Sigmoid colon (tissue), 7 donors: ENCODE results near the gene PRRG1. TPM values are rescaled to one million over a fixed set of nuclear protein-coding genes. Genes with fewer than 3 reads are reported as not detected.
"Not testable (repeated sequence)": the region's sequence is repeated elsewhere in the genome, so short reads cannot be mapped to it uniquely, and the experiment has no call there.

Experiments used
- DNase-seq: peaks from one replicate; pipeline ENCODE4 v3.0.0-alpha.2; 2019
- H3K27ac ChIP-seq, 4 donors: fragments of 200-600 bp; sonication (generic); one replicate each; pipeline ENCODE4 v1.5.1; 2016 to 2019; ENCODE audit warnings: mild to moderate bottlenecking in 1 of 4
- H3K27me3 ChIP-seq, 3 donors: fragments of 200-600 bp; sonication (generic); one replicate each; pipeline ENCODE4 v1.5.1; 2019; ENCODE audit warnings: mild to moderate bottlenecking in 1 of 3
- H3K36me3 ChIP-seq, 4 donors: fragments of 200-600 bp; sonication (generic); one replicate each; pipeline ENCODE4 v1.5.1; 2016 to 2019
- H3K4me1 ChIP-seq, 4 donors: fragments of 200-600 bp; sonication (generic); one replicate each; pipeline ENCODE4 v1.5.1; 2017 to 2019
- H3K4me3 ChIP-seq, 4 donors: fragments of 200-600 bp; sonication (generic); one replicate each; pipeline ENCODE4 v1.5.1; 2017 to 2019; ENCODE audit warnings: mild to moderate bottlenecking in 2 of 4, moderate library complexity in 1 of 4
- H3K9me3 ChIP-seq, 4 donors: fragments of 200-600 bp in 3 of 4; sonication (generic) in 3 of 4; one replicate each; pipeline versions ENCODE4 v1.5.1 to v1.6.1; 2013 to 2019
- CTCF ChIP-seq, 4 experiments: fragments of 450-650 bp in 3 of 4; fragments of 200-600 bp in 1 of 4; IDR thresholded peaks; one replicate each; pipeline ENCODE4 v1.5.1; 2016 to 2019; ENCODE audit warnings: antibody characterized with exemption in 4 of 4, mild to moderate bottlenecking in 3 of 4, moderate library complexity in 2 of 4
- EP300 ChIP-seq, 4 donors: sonication (generic); formaldehyde crosslinking; IDR thresholded peaks; one replicate each; pipeline ENCODE4 v1.6.1; 2017; ENCODE audit warnings: antibody characterized with exemption in 4 of 4
- POLR2A ChIP-seq, 2 donors: fragments of 450-650 bp; IDR thresholded peaks; one replicate each; pipeline ENCODE4 v1.6.1; 2016; ENCODE audit warnings: antibody characterized with exemption in 2 of 2, mild to moderate bottlenecking in 2 of 2, moderate library complexity in 2 of 2
- POLR2AphosphoS5 ChIP-seq, 4 donors: sonication (generic); formaldehyde crosslinking; IDR thresholded peaks; one replicate each; pipeline ENCODE4 v1.6.1; 2017; ENCODE audit warnings: antibody characterized with exemption in 4 of 4
- WGBS, 2 donors: extraction: QIAGEN DNeasy Blood & Tissue Kit; methylation state at CpG; one replicate each; pipeline ENCODE4 v1.1.7; 2013; 5-methylcytosine and 5-hydroxymethylcytosine counted together
- intact Hi-C: fragments of 100-400 bp; cut with DNase I; formaldehyde crosslinking; loops from one replicate; pipeline ENCODE4 v1.15.1; 2023
- polyA plus RNA-seq, 3 donors: library from polyadenylated mRNA; stranded (reverse); fragments of 200-250 nt; gene quantifications; one replicate each; pipeline ENCODE4 v1.2.3, GENCODE V29; 2013
- total RNA-seq, 4 donors: library from RNA; depleted of rRNA; stranded (reverse); fragments of >200 nt; gene quantifications; one replicate each; pipeline ENCODE4 v1.1.0, GENCODE V29; 2016
- donor health status: healthy with polysubstance abuse.
- donor health status: Bipolar disorder and iron deficiency.
- donor health status: healthy.

The PRRG1 gene
- total and polyA plus RNA-seq, 7 donors, result 1.2 to 8.3 (median 4.2) TPM

DNA sequence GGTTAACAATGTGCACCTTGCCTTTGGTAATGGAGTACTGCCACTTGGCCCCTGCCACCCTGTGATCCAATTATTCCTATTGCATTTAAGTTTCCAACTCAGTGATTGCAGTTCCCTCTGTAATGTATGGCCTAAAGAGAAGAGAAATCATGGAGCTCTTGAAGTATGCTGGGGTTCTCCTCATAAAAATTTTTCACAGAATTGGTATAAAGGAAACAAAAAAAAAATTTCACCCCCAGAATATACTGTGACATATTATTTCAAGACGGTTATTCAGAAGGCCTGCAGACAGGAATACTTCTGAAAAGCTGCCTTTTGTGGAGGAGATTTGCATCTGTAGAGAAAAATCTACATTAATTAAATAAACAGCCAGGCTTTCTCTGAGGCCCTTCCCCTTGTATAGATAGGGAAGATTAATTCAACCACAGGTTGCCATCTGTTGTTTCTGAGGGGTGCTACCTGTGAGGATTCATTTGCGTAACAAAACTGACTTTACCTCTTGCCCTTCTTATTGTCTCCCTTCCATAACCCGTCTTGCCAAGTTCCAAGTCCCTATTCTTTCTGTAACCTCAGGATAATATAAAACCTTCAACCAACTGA lies 127.5 kb downstream of the PRRG1 start:
- TF ChIP-seq CTCF (IDR thresholded peaks at IDR 0.05) (no peak), POLR2AphosphoS5 (IDR thresholded peaks at IDR 0.05) (no peak), POLR2A (IDR thresholded peaks at IDR 0.05) (no peak), EP300 (IDR thresholded peaks at IDR 0.05) (no peak)
- 85 to 94% methylated on average over 3 of the region's 3 CpGs for WGBS, 2 donors
- Histone ChIP-seq H3K4me1 (no peaks in the 10 kb centered on the region), H3K27me3 (no peaks in the 10 kb centered on the region), H3K27ac (no peak overlapping the region), H3K9me3 (no peaks in the 10 kb centered on the region), H3K36me3 (no peaks in the 10 kb centered on the region), H3K4me3 (no peak overlapping the region)
- intact Hi-C loops, result no loop called here
- no peak for DNase-seq

DNA sequence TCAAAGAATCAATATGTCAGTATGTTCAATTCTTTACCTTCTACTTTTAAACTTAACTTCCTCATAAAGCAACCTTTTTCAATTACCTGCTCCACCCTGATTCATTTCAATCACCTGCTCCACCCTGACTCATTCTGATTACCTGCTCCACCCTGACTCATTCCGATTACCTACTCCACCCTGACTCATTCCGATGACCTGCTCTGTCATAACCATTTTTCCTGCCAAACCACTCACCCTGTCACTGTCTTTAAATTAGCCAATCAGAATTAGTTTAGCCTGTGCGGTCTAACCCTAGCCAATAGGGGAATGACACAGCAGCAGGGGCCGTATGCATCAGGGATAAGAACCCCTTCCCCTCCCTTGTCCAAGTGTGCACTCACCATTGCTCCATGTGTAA lies 135.2 kb downstream of the PRRG1 start:
- WGBS, 2 donors, result 39 to 73% methylated on average over 4 of the region's 4 CpGs
- H3K4me3 ChIP-seq, H3K36me3 ChIP-seq, H3K9me3 ChIP-seq, intact Hi-C loops, H3K27me3 ChIP-seq, H3K27ac ChIP-seq, DNase-seq, H3K4me1 ChIP-seq: not testable (repeated sequence)

GRCh38 chrX:37485429-37485828 lies 136.3 kb downstream of the PRRG1 start:
- Histone ChIP-seq H3K36me3 (no peaks in the 10 kb centered on the region), H3K9me3 (no peaks in the 10 kb centered on the region), H3K27me3 (no peaks in the 10 kb centered on the region), H3K4me1 (no peaks in the 10 kb centered on the region), H3K4me3 (no peak overlapping the region), H3K27ac (no peak overlapping the region)
- 86 to 97% methylated on average over 2 of the region's 2 CpGs for WGBS, 2 donors
- intact Hi-C loops, result no loop called here
- TF ChIP-seq CTCF (IDR thresholded peaks at IDR 0.05), result no peak
- no peak for DNase-seq

- Histone ChIP-seq H3K27me3 (no peaks in the 10 kb centered on the region), H3K4me3 (no peak overlapping the region), H3K27ac (no peak overlapping the region), H3K36me3 (no peaks in the 10 kb centered on the region), H3K4me1 (no peaks in the 10 kb centered on the region), H3K9me3 (no peaks in the 10 kb centered on the region)
- 93 to 97% methylated on average over 5 of the region's 5 CpGs for WGBS, 2 donors
- no peak for DNase-seq
- no peak for TF ChIP-seq POLR2AphosphoS5 (IDR thresholded peaks at IDR 0.05)
- no peak for TF ChIP-seq POLR2A (IDR thresholded peaks at IDR 0.05)
- no peak for TF ChIP-seq CTCF (IDR thresholded peaks at IDR 0.05)
- TF ChIP-seq EP300 (IDR thresholded peaks at IDR 0.05), result no peak
- intact Hi-C loops, result no loop called here
Measured at GRCh38 chrX:37487271-37487670, 138.1 kb downstream of the PRRG1 start.

- Histone ChIP-seq H3K27ac (no peak overlapping the region), H3K9me3 (no peaks in the 10 kb centered on the region), H3K4me3 (no peak overlapping the region), H3K4me1 (no peaks in the 10 kb centered on the region), H3K27me3 (no peaks in the 10 kb centered on the region), H3K36me3 (no peaks in the 10 kb centered on the region)
- TF ChIP-seq EP300 (IDR thresholded peaks at IDR 0.05) (no peak), POLR2A (IDR thresholded peaks at IDR 0.05) (no peak), POLR2AphosphoS5 (IDR thresholded peaks at IDR 0.05) (no peak), CTCF (IDR thresholded peaks at IDR 0.05) (no peak)
- 89 to 96% methylated on average over 3 of the region's 3 CpGs for WGBS, 2 donors
- intact Hi-C loops, result no loop called here
- DNase-seq, result no peak
Measured at GRCh38 chrX:37488323-37488722, 139.2 kb downstream of the PRRG1 start.
